ENCODE results near the gene ZFP36. TPM values are rescaled to one million over a fixed set of nuclear protein-coding genes. Genes with fewer than 3 reads are reported as not detected.
A peak's percentile ranks its signal among the peaks of the same experiment; 100 is the strongest.

The ZFP36 gene
- total and polyA plus RNA-seq, 4 donors = 41.2 to 655 (median 172) TPM

DNA sequence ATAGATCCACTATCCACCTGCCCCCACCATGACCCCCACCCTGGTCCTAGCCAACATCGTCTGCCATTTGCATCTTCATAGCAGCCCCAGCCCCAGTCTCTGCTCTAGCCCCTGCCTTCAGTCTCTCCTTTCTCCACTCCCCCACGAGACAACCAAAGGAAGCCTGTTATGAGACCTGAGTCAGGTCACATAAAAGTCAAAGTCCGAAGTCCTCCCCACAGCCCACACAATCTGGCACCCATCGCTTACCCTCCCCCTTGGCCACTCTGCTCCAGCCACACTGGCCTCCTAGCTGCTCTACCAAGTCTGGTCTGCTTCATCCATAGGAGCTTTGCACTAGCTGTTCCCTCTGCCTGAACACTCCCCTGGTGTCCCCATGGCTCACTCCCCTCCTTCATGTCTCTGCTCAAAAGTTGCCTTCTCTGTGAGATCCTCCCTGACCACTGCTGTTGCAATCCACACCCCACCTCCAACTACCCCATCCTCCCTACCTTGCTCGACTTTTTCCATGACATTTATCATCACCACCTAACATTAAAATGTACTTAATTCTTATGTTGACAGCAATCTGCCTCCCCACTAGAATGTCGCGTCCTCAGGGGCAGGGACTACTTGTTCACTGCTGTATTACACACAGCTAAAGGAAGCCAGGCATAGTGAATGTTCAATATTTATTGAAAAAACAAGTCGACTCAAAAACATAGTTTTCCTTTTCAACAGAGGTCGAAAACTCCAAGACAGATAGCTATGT lies 4.6 kb downstream of the ZFP36 start:
- peaks cover 3 to 24% (median 9%) of the 10 kb centered on the region in 4 donors for H3K36me3 ChIP-seq (ENCODE audit: control insufficient read depth in 4 of 4, insufficient read depth in 4 of 4, low read length in 4 of 4)
- H3K9me3 ChIP-seq (ENCODE audit: control insufficient read depth in 4 of 4, insufficient read depth in 3 of 4, low read length in 3 of 4) = no peaks in the 10 kb centered on the region
- ATAC-seq (ENCODE audit: insufficient read depth, low FRiP score) (no peak), DNase-seq (no peak)
- H3K9ac ChIP-seq (ENCODE audit: insufficient read depth in 1 of 2, low read length in 2 of 2) = peak overlapping the region in 1 of 2 donors; percentile 83
- H3K27me3 ChIP-seq (ENCODE audit: control insufficient read depth in 3 of 3, insufficient read depth in 3 of 3, low read length in 2 of 3) = no peaks in the 10 kb centered on the region
- 17 to 28% methylated on average over 9 of the region's 9 CpGs for WGBS, 2 donors
- TF ChIP-seq, protein P1, sequence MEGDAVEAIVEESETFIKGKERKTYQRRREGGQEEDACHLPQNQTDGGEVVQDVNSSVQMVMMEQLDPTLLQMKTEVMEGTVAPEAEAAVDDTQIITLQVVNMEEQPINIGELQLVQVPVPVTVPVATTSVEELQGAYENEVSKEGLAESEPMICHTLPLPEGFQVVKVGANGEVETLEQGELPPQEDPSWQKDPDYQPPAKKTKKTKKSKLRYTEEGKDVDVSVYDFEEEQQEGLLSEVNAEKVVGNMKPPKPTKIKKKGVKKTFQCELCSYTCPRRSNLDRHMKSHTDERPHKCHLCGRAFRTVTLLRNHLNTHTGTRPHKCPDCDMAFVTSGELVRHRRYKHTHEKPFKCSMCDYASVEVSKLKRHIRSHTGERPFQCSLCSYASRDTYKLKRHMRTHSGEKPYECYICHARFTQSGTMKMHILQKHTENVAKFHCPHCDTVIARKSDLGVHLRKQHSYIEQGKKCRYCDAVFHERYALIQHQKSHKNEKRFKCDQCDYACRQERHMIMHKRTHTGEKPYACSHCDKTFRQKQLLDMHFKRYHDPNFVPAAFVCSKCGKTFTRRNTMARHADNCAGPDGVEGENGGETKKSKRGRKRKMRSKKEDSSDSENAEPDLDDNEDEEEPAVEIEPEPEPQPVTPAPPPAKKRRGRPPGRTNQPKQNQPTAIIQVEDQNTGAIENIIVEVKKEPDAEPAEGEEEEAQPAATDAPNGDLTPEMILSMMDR (IDR thresholded peaks at IDR 0.05; ENCODE audit: control extremely low read depth, extremely low read depth) = no peak
- peaks cover 0 to 59% (median 16%) of the 10 kb centered on the region in 5 donors for H3K4me1 ChIP-seq (ENCODE audit: control insufficient read depth in 5 of 5, insufficient read depth in 5 of 5, low read length in 5 of 5)
- H3K27ac ChIP-seq (ENCODE audit: low read depth in 1 of 2, low read length in 1 of 2) = peak overlapping the region; percentile 97 to 100
- H3K4me3 ChIP-seq = no peak overlapping the region

DNA sequence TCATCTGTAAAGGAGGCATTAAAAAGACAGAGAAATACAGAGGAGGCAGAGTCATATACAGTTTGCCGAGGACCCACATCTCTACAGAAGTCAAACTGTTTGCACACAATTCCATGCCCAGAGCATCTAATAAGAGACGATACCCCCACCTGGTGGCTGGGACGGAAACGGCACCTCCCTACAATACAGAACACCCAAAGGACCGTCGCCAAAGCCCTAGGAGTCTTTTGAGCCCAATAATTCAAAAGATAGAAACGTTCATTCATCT lies 5.1 kb downstream of the ZFP36 start:
- no peak overlapping the region for H3K4me3 ChIP-seq
- ATAC-seq (ENCODE audit: insufficient read depth, low FRiP score) (peak; percentile 14), DNase-seq (peak; percentile 91 to 96 (median 92))
- H3K27me3 ChIP-seq (ENCODE audit: control insufficient read depth in 3 of 3, insufficient read depth in 3 of 3, low read length in 2 of 3) = no peaks in the 10 kb centered on the region
- peak overlapping the region in 1 of 2 donors; percentile 83 for H3K9ac ChIP-seq (ENCODE audit: insufficient read depth in 1 of 2, low read length in 2 of 2)
- 0% methylated on average over 7 of the region's 7 CpGs for WGBS, 2 donors
- H3K27ac ChIP-seq (ENCODE audit: low read depth in 1 of 2, low read length in 1 of 2) = peak overlapping the region; percentile 40 to 97
- H3K36me3 ChIP-seq (ENCODE audit: control insufficient read depth in 4 of 4, insufficient read depth in 4 of 4, low read length in 4 of 4) = peaks cover 3 to 24% (median 11%) of the 10 kb centered on the region in 4 donors
- no peaks in the 10 kb centered on the region for H3K9me3 ChIP-seq (ENCODE audit: control insufficient read depth in 4 of 4, insufficient read depth in 3 of 4, low read length in 3 of 4)
- peaks cover 0 to 61% (median 14%) of the 10 kb centered on the region in 5 donors for H3K4me1 ChIP-seq (ENCODE audit: control insufficient read depth in 5 of 5, insufficient read depth in 5 of 5, low read length in 5 of 5)
- TF ChIP-seq, protein P1 (IDR thresholded peaks at IDR 0.05; ENCODE audit: control extremely low read depth, extremely low read depth) = peak; percentile 84

DNA sequence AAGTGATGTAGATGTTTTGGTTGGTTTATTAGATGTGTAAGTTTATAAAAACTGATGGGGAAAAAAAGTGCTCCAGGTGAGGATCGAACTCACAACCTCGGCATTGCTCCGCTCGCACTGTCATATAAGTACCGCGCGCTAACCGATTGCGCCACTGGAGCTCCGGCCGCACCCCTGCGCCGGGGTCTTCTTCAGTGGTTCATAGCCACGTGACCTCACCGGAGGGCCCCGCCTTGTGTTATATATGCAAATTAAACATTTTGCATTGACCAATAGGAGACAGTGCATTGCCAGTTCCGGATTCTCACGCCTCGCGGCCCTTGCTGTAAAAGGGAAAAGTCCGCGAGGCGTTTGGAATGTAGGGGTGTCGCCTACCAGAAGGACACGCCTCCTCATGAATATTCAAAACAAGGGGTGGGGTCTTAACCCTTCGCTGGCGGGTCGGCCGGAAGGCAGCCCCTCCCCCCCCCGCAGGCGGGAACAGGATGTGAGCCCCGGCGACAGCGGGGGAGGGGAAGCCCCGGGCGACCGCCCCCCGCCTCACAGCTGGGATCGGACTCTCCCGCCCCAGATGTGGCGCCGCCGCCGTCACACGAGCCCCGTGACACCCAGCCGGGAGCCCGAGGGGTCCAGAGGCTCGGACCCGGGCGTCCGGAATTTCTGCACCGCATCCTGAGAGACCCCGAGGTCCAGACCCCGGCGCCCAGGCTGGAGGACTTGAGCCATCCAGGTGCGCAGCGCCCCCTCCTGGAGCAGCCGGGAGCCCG lies 5.6 kb downstream of the ZFP36 start, which contains the start of gene PLEKHG2:
PLEKHG2 (plus strand) TSS at position 570 of the 767 bp plus-strand sequence. CDS start 1,418 bp downstream, outside the sequence.
- Histone ChIP-seq H3K36me3 (ENCODE audit: control insufficient read depth in 4 of 4, insufficient read depth in 4 of 4, low read length in 4 of 4) (peaks cover 3 to 25% (median 14%) of the 10 kb centered on the region in 4 donors), H3K27ac (ENCODE audit: low read depth in 1 of 2, low read length in 1 of 2) (peak within 1 kb of the TSS; percentile 97 to 100), H3K9me3 (ENCODE audit: control insufficient read depth in 4 of 4, insufficient read depth in 3 of 4, low read length in 3 of 4) (no peaks in the 10 kb centered on the region), H3K27me3 (ENCODE audit: control insufficient read depth in 3 of 3, insufficient read depth in 3 of 3, low read length in 2 of 3) (no peaks in the 10 kb centered on the region), H3K4me3 (peak within 1 kb of the TSS; percentile 56), H3K9ac (ENCODE audit: insufficient read depth in 1 of 2, low read length in 2 of 2) (peak within 1 kb of the TSS; percentile 73 to 88), H3K4me1 (ENCODE audit: control insufficient read depth in 5 of 5, insufficient read depth in 5 of 5, low read length in 5 of 5) (peaks cover 0 to 61% (median 14%) of the 10 kb centered on the region in 5 donors)
- TF ChIP-seq, protein P1 (IDR thresholded peaks at IDR 0.05; ENCODE audit: control extremely low read depth, extremely low read depth) = peak; percentile 50
- DNase-seq (peak; percentile 99 to 100 (median 100)), ATAC-seq (ENCODE audit: insufficient read depth, low FRiP score) (peak; percentile 49)
- WGBS, 2 donors = 0% methylated on average over 59 to 60 of the region's 60 CpGs
